CD4-positive, alpha-beta T cell treated with Interleukin-21 for 1 hour (primary cell): ENCODE results near the gene NUMBL.
"Not testable (repeated sequence)": the region's sequence is repeated elsewhere in the genome, so short reads cannot be mapped to it uniquely, and the experiment has no call there.

ENCODE experiments used
- DNase-seq: peaks from one replicate; pipeline ENCODE4 v3.0.0-alpha.2; 2020

Gene NUMBL

DNA sequence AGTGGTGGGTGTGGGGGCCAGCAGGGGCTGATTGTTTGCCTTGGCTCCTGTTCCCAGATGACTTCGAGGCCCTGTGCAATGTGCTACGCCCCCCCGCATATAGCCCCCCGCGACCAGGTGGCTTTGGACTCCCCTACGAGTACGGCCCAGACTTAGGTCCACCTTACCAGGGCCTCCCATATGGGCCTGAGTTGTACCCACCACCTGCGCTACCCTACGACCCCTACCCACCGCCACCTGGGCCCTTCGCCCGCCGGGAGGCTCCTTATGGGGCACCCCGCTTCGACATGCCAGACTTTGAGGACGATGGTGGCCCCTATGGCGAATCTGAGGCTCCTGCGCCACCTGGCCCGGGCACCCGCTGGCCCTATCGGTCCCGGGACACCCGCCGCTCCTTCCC is 63.5 kb downstream of the NUMBL start:
- no peak for DNase-seq

DNA sequence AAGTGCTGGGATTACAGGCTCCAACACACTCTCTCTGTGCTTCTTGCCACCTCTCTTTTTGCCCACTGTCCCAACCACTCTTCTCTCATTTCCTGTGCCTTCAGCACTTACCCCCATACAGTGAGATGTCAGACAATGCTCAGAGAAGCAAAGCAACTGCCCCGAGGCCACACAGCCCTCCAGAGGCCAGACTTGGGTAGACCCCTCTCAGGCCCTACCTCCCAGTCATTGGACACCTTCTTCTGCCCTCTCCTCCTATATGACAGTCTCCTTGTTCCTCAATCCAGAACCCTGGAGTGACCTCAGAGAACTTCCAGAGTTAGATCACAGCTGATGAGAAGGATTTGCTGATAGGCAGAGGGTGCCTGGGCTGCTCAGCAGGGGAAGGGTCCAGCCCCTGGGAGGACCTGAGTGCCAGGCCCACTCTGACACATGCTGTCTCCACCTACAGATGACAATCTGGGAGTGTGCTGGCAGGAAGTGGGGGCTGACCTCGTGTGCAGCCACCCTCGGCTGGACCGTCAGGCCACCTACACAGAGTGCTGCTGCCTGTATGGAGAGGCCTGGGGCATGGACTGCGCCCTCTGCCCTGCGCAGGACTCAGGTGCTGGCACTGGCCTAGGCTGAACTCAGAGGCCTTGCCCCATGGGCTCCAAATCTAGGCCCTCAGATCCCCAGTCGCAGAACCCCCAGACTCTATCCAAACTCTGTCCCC is 64.9 kb downstream of the NUMBL start:
- no peak for DNase-seq

- DNase-seq = not testable (repeated sequence)
Observed at GRCh38 chr19:40624369-40625153, 65.9 kb downstream of the NUMBL start.

GRCh38 chr19:40623403-40624251 is 66.8 kb downstream of the NUMBL start:
- no peak for DNase-seq

- DNase-seq = no peak
Observed at GRCh38 chr19:40622773-40623075, 67.7 kb downstream of the NUMBL start.

- no peak for DNase-seq
Observed at GRCh38 chr19:40621966-40622772, 68.3 kb downstream of the NUMBL start.

- no peak for DNase-seq
Observed at GRCh38 chr19:40621283-40621682, 69.2 kb downstream of the NUMBL start.

GRCh38 chr19:40620161-40620485 is 70.3 kb downstream of the NUMBL start:
- no peak for DNase-seq

DNA sequence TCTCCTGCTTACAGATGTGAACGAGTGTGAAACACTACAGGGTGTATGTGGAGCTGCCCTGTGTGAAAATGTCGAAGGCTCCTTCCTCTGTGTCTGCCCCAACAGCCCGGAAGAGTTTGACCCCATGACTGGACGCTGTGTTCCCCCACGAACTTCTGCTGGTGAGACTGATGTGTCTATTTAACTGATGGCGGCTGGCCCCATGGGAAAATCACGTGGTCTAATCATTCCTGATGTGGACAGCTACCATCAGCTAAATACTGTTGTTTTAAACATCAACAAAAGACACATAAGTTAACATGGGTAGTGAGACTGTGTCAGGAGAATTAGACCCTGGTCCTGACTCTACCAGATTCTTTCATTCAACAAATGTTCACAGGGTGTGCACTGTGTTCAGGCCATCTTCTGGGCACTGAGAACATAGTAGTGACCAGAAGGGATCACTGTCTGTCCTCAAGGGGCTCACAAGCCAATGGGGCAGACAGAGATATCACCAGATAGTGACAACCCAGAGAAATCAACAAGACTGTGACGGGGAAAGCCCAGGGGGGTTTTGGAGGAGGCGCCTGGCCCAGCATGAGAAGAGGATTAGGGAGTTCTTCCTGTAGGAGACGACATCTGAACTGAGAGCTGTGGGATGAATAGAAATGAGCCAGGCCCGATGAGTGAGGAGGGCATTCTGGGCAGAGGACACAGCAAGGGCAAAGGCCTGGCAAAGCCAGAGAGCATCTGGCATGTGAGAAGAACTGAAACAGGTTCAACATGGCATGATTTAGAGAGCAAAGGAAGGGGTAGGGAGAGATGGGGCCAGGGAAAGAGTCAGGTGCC is 70.9 kb downstream of the NUMBL start:
- DNase-seq = no peak

DNA sequence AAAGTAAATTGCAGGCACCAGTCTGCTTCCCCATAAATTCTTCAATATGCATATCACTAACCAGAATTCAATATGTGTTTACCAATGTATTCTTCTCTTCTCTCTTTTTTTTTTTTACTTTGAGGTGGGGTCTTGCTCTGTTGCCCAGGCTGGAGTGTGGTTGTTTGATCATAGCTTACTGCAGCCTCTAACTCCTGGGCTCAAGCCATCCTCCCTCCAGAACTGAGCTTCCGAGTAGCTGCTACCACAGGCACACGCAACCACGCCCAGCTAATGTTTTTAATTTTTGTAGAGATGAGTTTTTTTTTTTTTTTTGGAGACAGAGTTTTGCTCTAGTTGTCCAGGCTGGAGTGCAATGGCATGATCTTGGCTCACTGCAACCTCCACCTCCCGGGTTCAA is 72.5 kb downstream of the NUMBL start:
- no peak for DNase-seq

- no peak for DNase-seq
Observed at GRCh38 chr19:40616941-40617340, 73.5 kb downstream of the NUMBL start.

- no peak for DNase-seq
Observed at GRCh38 chr19:40616178-40616577, 74.3 kb downstream of the NUMBL start.
